Activated T-helper 1 cell treated with Interleukin-2 at 50 U/mL for 16 hours (primary cell): ENCODE measurements around the gene APC2.

Experiments used
- DNase-seq: peaks from one replicate; pipeline ENCODE4 v3.0.0-alpha.2; 2020; ENCODE audit warnings: low read depth

APC2 gene

DNA sequence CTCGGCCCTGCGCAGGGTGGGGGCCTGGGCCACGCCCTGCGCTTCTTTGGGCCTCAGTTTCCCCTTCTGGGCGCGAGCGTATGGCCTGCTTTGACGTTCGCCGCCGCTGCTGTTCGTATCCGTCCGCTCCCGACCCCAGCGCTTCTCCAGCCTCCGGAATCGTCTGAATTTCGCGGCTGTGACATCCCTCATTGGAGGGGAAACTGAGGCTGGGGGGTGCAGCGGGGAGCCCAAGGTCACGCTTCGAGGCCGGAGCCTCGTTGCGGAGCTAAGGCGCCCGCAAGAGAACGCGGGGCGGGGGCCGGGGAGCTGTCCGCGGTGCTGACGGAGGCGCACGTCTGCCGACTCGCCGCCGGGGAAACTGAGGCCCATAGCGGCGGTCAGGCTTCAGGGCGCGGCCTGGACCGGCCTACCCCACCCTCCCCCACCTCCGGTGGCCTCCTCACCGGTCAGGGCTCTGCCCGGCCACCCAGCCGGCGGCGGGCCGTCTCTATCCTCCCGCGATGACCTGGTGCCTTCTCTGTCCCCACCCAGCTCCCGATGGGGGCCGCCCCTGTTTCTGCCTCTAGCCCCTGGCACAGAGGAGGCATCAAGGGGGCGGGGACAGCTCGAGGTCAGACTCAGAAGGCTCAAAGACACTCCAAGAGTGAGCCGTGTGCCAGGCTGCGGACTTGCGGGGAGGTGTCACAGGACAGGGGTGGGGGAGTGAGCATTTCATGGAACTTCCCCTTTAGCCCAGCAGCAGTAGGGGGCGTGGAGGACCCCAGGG is 3.0 kb upstream of the APC2 start:
- no peak for DNase-seq

DNA sequence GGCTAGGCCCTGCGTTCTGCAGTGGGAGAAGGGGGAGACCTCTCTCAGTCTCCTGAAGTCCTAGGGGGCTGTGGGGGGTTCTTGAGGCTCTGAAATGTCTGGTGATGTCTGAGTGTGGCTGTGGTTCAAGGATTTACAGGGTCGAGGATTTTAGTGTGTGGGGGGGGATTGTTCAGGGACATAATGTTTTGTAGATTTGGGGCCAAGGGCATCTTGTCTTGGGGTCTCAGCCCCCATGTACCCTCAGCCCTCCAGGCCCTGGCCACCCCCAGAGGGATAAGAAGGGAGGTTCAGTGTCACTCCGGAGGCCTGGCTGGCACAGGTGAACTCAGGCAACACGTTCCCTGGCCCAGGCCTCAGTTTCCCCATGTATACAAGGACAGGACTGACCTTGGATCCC is 2.4 kb upstream of the APC2 start:
- DNase-seq = no peak

DNA sequence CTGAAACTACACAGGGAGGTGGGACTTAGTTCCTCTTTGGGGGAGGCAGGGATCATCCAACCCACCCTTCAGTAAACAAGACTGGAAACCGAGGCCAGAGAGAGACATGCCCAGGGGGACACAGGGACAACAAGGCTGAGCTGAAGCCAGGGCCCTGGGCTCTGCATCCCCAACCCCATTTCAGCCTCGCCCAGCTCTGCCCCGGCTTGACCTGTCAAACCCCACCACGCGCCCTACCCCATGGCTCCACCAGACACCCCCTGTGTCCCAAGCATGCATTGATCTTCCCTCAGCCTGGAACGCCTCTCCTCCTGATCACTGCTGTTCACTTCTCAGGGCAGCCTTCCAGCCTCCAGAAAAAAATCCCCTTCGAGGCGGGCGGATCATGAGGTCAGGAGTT is 2.0 kb upstream of the APC2 start:
- DNase-seq = no peak

DNA sequence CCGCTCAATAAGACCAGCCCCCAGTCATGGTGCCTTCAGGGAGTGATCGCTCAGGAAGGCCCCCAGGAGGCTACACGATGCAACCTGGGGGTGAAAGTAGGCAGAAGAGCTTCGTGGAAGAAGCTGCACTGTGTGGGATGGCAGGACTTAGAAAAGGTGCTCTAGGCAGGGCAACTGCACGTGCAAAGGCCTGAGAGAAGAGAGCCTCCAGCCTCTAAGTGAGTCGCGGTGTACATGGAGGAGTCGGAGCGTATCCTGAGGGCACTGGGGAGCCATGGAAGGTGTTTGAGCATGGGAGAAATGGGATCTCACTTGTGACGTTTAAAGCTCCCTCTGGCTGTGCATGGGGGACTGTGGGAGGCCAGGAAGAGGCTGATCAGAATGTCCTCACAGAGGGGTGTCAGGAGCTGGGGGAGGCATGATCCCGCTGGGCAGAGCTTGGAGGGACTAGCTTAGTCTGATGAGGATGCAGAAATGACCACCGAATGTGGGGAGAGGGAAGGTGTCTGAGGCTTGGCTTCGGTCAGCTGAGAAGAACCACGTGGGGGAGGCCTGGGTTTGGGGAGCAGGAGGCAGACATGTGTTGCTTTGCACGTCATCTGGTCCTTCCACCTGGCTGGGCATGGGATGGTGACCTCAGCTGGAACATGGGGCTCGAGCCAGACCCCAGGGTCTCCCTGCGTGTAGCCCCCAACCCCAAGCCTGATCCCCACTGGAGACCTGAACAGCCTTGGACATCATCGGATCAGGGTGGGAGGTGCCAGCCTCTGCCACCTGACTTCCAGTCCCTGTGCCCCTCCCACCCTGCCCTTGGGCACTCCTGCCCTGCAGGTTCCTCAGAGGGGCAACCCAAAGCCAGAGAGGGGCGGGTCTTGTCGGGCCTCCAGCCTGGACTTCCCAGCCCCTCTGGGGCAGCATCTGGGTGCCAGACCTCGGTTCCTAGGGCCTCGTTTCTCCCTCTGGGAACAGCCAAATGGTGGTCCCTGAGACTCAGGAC is 1.1 kb downstream of the APC2 start:
- DNase-seq = no peak

DNA sequence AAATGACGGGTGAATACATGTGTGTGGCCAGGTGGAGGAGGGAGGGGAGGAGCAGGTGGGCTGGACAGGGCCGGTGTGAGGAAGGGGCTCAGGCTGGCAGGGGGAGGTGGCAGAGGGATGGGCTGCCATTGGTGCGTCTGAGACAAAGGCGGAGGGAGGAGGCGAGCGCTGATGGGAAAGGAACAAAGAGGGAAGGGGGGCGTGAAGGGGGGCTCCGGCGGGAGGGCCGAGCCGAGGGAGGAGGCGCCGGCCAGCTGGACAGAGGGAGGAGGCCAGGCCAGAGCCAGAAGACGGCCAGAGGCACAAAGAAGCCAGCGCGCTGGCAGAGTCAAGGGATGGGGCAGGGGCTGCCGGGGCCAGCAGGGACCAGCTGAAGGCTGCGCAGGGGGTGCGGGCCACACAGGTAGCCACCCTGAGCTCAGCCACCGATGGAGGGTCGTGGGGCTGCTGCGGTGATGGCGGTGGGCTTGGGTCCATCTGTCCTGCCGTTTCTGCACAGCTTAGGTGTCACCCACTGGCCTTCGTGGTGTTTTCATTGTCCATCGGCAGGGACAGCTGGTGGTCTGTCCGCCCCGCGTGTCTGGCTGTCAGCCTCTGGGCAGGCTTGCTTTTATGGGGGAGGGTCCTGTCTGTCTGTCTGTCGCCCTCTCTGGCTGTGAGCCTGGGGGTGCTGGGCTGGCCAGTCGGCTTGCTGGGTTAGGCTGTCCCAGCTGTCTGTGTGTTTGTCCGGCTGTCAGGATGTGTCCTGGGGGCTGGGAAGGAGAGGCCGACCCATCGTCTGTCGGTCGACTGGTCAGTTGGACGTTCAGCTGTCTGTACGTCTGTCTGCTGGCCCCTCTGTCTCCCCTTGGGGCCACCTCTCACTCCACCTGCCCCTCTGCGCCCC is 2.2 kb downstream of the APC2 start:
- no peak for DNase-seq

DNA sequence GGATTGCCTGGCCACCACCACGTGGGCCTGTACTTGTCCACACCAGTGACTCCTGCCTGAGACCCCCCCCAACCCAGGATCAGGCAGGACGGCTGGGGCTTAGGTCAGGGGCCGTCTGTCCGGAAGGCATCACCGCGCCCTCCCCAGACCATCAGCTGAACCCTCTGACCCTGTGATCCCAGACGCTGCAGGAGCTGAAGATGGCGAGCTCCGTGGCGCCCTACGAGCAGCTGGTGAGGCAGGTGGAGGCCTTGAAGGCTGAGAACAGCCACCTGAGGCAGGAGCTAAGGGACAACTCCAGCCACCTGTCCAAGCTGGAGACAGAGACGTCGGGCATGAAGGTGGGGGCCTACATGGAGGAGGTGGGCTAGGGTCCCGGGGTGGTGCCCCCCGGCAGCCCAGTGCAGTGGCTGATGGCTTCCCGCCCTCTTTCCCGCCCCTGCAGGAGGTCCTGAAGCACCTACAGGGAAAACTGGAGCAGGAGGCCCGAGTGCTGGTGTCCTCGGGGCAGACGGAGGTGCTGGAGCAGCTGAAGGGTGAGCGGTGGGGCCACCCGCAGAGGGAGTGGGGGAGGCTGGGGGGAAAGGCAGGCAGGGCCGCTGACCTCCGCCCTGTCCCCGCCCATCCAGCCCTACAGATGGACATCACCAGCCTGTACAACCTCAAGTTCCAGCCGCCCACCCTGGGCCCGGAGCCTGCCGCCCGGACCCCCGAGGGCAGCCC is 3.0 kb downstream of the APC2 start:
- DNase-seq = no peak

DNA sequence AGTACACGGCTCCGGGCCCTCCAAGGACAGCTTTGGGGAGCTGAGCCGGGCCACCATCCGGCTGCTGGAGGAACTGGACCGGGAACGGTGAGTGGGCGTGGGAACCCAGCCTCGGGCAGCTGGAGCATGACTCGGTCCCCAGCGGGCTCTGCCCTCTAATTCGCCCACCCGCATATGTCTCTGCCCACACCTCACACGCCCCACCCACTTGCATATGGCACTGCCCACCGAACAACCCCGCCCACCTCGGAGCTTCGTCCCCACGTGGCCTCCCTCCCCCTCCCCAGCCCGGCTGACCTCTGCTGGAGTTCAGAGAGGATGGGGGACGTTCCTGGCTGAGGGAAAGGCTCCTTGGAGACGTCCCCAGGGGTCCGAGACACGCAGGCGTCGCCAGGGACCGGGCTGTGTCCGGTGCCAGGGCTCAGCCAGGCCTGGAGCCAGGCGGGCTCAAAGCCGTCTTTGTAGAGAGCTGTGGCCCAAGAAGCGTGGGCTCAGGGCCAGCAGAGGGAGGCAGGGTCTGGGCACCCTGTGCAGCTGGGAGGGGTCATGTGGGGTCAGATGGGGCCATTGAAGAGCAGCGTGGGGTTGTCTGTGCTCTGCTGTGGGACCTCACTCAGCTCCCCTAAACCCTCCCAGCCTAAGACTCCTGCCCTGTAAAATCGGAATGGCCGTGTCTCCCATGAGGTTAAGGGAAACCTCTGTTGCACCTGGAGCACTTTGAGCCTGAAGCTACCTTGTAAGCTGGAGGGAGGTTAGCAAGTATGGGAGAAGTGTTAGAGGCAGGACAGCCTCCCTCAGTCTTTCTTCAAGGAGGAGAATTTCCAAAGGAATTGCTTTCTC is 3.8 kb downstream of the APC2 start:
- no peak for DNase-seq

DNA sequence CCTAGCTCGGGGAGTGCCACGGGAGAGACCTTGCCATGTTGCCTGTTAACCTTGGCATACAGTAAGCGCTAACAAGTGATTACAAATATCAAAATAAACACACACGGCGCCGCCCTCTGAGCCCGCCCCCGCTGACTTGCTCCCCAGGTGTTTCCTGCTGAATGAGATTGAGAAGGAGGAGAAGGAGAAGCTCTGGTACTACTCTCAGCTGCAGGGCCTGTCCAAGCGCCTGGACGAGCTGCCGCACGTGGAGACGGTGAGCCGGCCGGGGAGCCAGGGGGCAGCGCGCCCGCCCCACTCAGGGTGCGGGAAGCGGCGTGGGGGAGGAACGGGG is 5.0 kb downstream of the APC2 start:
- DNase-seq = no peak

DNA sequence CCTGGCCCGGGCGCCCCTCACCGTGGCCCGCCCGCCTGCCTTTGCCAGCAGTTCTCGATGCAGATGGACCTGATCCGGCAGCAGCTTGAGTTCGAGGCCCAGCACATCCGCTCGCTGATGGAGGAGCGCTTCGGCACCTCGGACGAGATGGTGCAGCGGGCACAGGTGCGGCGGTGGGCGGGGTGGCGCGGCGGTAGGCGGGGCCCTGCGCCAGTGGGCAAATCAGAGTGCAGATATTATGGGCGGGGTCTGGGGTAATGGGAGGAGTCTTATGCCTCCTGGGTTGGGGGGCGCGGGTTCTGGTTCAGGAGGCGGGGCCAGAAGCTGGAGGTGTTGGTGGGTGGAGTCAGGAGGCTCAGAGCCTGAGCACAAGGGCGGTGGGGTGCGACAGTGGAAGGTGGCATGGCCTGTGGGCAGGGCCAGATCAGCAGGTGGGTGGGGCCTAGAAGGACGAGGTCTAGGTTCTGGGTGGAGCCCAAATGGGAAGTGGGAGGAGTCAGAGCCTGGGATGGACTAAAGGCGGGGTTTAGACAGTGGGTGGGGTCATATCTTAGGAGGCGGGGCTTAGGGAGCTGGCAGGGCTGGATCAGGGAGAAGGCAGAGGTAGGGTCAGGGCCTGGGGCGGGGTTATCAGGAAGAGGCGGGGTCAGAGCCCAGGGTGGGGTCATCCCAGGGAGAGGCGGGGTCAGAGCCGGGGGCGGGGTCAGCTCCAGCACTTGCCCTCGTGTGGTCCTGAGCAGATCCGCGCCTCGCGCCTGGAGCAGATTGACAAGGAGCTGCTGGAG is 5.6 kb downstream of the APC2 start:
- no peak for DNase-seq

DNA sequence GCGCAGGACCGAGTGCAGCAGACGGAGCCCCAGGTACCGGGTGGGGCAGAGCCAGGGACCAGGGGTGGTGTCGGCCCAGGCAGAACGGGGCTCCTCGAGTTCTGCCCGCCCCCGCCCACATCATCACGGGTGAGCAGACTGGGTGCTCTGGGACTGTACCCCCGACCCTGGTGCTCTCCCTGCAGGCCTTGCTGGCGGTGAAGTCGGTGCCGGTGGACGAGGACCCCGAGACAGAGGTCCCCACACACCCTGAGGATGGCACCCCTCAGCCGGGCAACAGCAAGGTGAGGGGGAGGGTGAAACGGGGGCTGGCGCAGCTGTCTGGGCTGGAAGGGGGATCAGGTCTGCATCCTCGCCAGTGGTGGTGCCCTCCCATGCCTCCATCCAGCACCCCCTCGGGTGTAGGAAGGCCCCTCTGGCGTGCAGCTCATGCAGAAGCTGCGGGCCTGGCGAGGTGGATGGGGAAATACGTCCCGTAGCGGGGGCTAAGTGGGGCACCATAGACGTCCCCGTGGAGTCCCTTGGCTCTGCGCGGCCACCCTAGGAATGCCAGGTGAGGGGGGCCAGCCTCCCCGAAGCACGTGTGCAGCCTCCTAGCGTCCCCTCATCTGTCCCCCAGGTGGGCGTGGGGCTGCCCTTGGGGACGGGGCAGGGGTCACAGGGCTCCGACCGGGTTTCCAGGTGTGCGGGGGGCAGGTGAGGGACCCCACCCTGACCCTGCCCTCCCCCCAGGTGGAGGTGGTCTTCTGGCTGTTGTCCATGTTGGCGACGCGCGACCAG is 6.4 kb downstream of the APC2 start:
- DNase-seq = no peak

DNA sequence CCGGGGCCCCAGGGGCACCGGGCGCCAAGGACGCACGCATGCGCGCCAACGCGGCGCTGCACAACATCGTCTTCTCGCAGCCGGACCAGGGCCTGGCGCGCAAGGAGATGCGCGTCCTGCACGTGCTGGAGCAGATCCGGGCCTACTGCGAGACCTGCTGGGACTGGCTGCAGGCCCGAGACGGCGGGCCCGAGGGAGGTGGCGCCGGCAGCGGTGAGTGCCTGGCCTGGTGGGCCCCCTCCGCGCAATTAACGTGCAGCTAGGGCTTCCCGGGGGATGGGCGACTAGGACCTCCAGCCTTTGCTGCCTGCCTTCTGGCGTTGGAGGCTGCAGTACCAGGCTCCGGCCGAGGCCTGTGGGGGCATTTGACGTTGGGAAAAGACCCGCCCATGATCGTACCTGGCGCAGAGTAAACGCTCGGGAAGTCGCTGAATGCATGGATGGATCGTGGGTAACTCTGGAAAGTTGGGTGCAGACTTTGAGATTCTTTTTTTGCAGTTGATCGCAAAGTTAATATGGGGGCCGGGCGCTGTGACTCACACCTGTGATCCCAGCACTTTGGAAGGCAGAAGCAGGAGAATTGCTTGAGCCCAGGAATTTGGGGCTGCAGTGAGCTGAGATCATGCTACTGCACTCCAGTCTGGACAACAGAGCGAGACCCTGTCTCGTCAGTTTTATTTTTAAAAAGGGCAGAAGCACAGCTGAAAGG is 7.3 kb downstream of the APC2 start:
- DNase-seq = no peak

DNA sequence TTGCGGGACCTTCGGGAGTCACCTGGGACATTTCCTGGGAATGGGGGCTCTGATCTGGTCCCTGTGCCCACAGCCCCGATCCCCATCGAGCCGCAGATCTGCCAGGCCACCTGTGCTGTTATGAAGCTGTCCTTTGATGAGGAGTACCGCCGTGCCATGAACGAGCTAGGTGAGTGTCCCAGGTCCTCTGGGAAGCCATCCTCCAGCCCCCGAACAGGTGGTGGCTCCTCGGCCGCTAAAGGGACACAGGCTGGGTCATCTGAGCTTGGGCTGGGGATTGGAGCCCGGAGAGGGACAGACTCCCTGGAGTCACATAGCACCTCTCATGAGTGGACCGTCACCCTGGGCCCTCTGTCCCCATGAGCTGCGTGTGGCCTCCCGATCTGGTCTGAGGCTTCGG is 8.0 kb downstream of the APC2 start:
- no peak for DNase-seq

DNA sequence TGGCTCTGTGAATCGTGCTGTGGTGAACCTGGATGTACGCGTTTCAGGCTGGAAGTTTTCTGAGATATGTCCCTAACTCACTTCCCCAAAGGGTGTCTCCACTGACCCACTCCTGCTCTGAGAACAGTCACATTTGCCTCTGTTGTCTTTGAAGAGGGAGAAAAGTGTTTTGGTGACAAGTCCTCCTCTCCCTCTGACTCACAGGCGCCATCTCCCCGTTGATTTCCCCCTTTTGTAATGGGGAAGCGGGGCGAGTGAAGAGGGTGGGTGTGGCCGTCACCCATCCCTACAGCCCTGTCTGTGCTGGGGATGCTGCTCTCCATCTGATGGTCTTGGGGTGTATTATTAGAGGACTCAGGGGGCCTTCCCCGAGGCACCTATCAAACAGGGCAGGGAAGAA is 9.6 kb downstream of the APC2 start:
- no peak for DNase-seq

DNA sequence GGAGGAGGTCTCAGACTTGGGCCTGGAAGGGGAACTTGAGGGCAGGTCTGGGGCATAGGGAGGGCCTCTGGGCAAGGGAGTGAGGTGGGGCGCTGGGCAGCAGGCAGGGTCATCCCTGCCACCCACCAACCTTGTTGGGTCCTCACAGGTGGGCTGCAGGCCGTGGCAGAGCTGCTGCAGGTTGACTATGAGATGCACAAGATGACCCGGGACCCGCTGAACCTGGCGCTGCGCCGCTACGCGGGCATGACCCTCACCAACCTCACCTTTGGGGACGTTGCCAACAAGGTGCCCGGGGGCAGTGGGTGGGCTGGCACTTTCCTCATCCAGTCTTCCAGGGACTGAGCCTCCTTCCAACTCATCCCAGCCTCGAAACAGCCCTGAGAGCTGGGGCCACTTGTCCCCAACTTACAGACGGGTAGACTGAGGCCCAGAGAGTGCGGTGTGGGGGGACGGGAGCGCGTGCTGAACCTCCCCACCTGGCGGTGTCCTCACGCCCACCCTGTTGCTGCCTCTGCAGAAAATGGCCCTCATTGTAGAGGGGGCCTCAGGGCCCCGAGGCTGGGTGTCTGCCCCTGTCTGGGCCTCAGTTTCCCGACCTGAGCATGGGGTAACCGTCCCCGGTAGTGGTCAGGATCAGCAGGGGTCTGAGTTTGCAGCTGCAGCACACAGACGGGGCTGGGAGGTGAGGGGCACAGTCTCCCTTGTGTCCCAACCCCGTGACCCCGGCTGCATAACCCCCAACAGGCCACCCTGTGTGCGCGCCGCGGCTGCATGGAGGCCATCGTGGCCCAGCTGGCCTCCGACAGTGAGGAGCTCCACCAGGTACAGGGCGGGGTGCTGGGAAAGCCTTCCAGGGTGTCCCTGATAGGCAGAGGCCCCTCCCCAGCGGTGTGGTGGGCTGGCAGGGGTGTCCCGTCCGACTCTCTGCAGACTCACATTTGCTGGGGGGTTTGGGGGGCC is 10.4 kb downstream of the APC2 start:
- no peak for DNase-seq

DNA sequence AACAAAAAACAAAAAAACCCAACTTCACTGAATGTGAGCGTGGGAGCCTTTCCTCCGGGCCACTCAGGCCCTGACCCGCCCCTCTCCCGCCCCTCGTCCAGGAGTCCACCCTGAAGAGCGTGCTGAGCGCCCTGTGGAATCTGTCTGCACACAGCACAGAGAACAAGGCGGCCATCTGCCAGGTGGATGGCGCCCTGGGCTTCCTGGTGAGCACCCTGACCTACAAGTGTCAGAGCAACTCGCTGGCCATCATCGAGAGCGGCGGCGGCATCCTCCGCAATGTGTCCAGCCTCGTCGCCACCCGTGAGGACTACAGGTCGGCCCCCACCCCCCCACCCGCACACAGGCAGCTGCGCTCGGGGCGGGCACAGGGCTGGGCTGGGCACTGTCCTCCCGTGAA is 11.9 kb downstream of the APC2 start:
- no peak for DNase-seq

DNA sequence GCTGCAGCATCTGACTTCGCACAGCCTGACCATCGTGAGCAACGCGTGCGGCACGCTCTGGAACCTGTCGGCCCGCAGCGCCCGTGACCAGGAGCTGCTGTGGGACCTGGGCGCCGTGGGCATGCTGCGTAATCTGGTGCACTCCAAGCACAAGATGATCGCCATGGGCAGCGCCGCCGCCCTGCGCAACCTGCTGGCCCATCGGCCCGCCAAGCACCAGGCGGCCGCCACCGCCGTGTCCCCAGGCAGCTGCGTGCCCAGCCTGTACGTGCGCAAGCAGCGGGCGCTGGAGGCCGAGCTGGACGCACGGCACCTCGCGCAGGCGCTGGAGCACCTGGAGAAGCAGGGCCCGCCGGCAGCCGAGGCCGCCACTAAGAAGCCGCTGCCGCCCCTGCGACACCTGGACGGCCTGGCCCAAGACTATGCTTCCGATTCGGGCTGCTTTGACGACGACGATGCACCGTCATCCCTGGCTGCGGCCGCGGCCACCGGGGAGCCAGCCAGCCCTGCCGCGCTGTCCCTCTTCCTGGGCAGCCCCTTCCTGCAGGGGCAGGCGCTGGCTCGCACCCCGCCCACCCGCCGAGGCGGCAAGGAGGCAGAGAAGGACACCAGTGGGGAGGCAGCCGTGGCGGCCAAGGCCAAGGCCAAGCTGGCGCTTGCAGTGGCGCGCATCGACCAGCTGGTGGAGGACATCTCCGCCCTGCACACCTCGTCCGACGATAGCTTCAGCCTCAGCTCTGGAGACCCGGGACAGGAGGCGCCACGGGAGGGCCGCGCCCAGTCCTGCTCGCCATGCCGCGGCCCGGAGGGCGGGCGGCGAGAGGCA is 15.5 kb downstream of the APC2 start:
- DNase-seq = no peak
